ENCODE data around the gene MTMR3. TPM values are rescaled to one million over a fixed set of nuclear protein-coding genes. Genes with fewer than 3 reads are reported as not detected.

The MTMR3 gene
- polyA plus RNA-seq, 1 experiment: 32.8 TPM

DNA sequence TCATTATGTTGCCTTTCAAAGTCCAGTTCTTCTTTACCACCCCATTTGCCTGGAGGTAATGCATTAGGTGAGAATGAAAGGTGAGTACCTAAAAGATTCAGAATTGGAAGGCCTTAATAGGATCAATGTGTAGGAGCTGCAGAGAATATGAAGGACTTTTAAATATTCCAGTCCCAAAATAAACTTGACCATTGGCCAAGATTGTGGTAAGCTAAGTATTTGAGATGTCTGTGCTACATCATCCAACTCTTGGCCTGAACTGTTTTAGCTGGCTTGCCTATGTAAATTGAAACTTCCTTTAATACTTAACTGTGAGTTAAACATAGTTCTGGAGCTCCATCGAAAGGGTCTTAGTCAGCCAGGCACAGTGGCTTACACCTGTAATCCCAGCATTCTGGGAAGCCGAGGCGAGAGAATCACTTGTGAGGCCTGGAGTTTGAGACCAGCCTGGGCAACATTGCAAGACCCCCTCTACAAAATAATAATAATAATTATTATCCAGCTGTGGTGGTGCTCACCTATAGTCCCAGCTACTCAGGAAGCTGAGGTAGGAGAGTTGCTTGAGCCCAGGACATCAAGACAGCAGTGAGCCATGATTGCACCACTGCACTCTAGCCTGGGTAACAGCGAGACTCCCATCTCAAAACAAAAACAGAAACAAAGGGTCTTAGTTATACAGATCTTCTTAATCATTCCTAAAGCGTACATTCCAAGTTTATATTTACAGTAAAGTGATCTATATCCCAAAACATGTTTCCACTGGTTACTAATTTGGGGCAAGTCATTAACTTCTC is 29.8 kb downstream of the MTMR3 start:
- TF ChIP-seq, protein P1, sequence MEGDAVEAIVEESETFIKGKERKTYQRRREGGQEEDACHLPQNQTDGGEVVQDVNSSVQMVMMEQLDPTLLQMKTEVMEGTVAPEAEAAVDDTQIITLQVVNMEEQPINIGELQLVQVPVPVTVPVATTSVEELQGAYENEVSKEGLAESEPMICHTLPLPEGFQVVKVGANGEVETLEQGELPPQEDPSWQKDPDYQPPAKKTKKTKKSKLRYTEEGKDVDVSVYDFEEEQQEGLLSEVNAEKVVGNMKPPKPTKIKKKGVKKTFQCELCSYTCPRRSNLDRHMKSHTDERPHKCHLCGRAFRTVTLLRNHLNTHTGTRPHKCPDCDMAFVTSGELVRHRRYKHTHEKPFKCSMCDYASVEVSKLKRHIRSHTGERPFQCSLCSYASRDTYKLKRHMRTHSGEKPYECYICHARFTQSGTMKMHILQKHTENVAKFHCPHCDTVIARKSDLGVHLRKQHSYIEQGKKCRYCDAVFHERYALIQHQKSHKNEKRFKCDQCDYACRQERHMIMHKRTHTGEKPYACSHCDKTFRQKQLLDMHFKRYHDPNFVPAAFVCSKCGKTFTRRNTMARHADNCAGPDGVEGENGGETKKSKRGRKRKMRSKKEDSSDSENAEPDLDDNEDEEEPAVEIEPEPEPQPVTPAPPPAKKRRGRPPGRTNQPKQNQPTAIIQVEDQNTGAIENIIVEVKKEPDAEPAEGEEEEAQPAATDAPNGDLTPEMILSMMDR (IDR thresholded peaks at IDR 0.05; ENCODE audit: insufficient read depth, low read depth, low read length): no peak
- no peak overlapping the region for H3K4me3 ChIP-seq (ENCODE audit: low read depth, low read length)
- peak; percentile 26 for DNase-seq (ENCODE audit: low read depth)
- ChIA-PET POLR2A (no interaction called here), CTCF (no interaction called here)
- no peaks in the 10 kb centered on the region for H3K27me3 ChIP-seq (ENCODE audit: control insufficient read depth, insufficient read depth, low read length)
- no peaks in the 10 kb centered on the region for H3K36me3 ChIP-seq (ENCODE audit: control insufficient read depth, insufficient read depth, low read length)

DNA sequence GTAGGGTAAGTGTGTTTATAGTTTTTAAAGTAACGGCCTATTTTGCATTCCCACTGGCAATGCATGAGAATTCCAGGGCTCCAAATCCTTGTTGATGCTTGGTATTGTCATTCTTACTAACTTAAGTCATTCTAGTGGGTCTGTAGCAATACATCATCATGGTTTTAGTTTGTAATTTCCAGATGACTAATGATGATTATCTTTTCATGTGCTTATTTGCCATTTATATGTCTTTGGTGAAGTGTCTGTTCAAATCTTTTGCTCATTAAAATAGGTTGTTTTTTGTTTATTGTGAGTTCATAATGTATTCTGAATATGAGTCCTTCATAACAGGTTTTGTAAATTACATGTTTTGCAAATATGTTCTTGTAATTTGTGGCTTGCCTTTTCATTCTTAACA is 31.2 kb downstream of the MTMR3 start:
- peak; percentile 76 for DNase-seq (ENCODE audit: low read depth)
- no peaks in the 10 kb centered on the region for H3K27me3 ChIP-seq (ENCODE audit: control insufficient read depth, insufficient read depth, low read length)
- ChIA-PET CTCF (interaction anchor here (0.9 kb wide), 1 partner anchor 91 kb away, joined by 5 read pairs; no protein-coding TSS in a partner anchor), POLR2A (interaction anchor here (0.7 kb wide), 1 partner anchor 361 kb away, joined by 7 read pairs; no protein-coding TSS in a partner anchor)
- H3K4me3 ChIP-seq (ENCODE audit: low read depth, low read length): no peak overlapping the region
- H3K36me3 ChIP-seq (ENCODE audit: control insufficient read depth, insufficient read depth, low read length): no peaks in the 10 kb centered on the region
- TF ChIP-seq, protein P1 (IDR thresholded peaks at IDR 0.05; ENCODE audit: insufficient read depth, low read depth, low read length): no peak

DNA sequence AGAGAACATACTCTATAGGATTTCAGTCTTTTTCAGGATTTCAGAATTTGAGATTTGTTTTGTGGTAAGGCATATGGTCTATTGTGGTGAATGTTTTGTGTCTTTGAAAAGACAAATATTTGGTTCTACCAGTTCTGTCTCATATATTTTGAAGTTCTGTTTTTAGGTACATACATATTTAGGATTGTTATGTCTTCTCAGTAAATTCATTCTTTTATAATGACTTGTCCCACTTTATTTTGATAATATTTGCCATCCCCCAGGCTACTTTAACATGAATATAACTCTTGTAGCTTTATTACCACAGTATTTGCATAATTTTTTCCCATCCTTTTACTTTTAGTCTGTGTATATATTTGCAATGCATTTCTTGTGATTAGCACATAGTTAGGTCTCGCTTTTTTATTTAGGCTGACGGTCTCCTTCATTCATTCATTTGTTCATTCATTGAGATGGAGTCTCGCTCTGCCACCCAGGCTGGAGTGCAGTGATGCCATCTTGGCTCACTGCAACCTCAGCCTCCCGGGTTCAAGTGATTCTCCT is 32.1 kb downstream of the MTMR3 start:
- H3K36me3 ChIP-seq (ENCODE audit: control insufficient read depth, insufficient read depth, low read length): no peaks in the 10 kb centered on the region
- TF ChIP-seq, protein P1 (IDR thresholded peaks at IDR 0.05; ENCODE audit: insufficient read depth, low read depth, low read length): no peak
- CTCF ChIA-PET: interaction anchor here (0.7 to 0.9 kb wide), 2 partner anchors 32 to 90 kb away, joined by 3 to 5 read pairs; no protein-coding TSS in a partner anchor
- no peak for DNase-seq (ENCODE audit: low read depth)
- POLR2A ChIA-PET: interaction anchor here (0.7 kb wide), 1 partner anchor 362 kb away, joined by 7 read pairs; no protein-coding TSS in a partner anchor
- no peak overlapping the region for H3K4me3 ChIP-seq (ENCODE audit: low read depth, low read length)
- H3K27me3 ChIP-seq (ENCODE audit: control insufficient read depth, insufficient read depth, low read length): no peaks in the 10 kb centered on the region

DNA sequence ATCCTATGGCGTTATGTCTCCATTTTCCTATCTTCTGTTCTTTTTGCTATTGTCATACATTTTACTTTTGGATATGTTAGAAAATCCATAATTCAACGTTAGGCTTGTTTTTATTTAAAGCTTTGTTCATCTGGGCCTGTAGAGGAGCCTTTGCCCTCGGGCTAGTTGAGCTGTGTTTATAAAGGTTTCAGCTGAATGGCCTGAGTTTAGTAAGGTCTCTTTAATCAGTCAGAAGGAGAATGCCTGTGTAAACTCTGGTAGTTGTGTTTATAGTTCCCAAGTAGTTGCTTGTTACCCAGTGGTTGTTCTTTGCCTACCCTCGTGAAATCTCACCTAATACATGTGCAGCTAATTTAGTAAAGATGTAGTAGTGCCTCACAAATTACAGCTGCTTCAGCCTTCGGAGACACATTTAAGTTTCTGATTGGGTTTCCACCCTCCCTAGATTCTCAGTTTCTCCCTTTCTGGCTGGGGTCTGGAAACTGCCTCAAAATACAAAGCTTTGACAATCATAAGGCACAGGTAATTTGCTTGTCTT is 33.1 kb downstream of the MTMR3 start:
- TF ChIP-seq, protein P1 (IDR thresholded peaks at IDR 0.05; ENCODE audit: insufficient read depth, low read depth, low read length): no peak
- ChIA-PET POLR2A (no interaction called here), CTCF (no interaction called here)
- H3K36me3 ChIP-seq (ENCODE audit: control insufficient read depth, insufficient read depth, low read length): no peaks in the 10 kb centered on the region
- no peak overlapping the region for H3K4me3 ChIP-seq (ENCODE audit: low read depth, low read length)
- no peaks in the 10 kb centered on the region for H3K27me3 ChIP-seq (ENCODE audit: control insufficient read depth, insufficient read depth, low read length)
- DNase-seq (ENCODE audit: low read depth): no peak

Measured in BJ (cell line).